COLO829 (cell line): Measurements from ENCODE around the gene PON2.

Experiments used
- DNase-seq: peaks from one replicate; pipeline ENCODE4 v3.0.0; 2012; ENCODE audit warnings: low spot score

PON2 gene

DNA sequence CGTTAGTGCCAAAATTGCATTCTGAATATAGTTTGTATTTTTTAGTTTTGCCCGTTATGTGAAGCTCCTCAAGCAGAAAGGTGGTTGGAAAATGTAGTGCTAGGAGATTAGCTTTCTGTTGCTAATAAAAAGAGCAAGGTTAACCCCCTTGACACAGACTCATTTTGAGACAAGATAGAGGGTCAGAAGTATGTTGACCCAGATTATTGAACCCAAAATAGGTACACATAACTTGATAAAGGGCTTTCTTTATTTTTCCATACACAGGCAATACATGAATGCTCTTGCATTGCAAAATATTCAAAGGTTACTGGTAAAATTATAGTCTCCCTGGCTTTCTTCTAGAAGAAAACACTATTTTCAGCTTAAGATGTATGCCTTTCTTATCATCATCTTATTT is 10.0 kb upstream of the PON2 start:
- no peak for DNase-seq

GRCh38 chr7:95441042-95441823 is 6.4 kb upstream of the PON2 start:
- DNase-seq, result no peak

GRCh38 chr7:95440394-95441038 is 5.7 kb upstream of the PON2 start:
- no peak for DNase-seq

- no peak for DNase-seq
Observed at GRCh38 chr7:95436407-95436806, 1.6 kb upstream of the PON2 start.

- DNase-seq, result no peak
Observed at GRCh38 chr7:95435422-95435780, 573 bp upstream of the PON2 start.

DNA sequence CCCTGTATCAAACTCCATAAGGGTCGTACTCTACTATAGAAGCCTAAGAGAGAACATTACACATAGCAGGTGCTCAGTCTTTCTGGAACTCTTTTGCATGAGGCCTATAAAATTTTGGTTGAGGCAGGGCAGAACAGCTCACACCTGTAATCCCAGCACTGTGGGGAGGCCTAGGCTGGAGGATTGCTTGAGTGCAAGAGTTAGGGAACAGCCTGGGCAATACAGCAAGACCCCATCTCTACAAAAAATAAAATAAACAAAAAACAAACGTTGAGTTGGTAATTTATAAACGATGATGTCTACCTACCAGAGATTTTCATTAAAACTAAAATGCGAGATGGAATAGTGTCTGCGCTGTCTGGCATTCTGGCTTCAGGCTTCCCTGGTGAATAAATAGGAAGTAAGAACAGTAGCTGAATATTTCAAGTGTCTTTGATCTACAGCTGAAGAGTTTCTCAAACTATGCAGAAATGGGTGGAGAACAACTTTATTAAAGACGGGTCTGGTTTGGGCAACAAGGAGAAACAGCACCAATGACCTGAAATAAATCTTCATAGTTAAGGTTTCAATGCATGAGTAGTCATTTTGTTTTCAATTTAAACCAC is 774 bp downstream of the PON2 start:
- peak; percentile 44 for DNase-seq

GRCh38 chr7:95433129-95433528 is 1.7 kb downstream of the PON2 start:
- no peak for DNase-seq

DNA sequence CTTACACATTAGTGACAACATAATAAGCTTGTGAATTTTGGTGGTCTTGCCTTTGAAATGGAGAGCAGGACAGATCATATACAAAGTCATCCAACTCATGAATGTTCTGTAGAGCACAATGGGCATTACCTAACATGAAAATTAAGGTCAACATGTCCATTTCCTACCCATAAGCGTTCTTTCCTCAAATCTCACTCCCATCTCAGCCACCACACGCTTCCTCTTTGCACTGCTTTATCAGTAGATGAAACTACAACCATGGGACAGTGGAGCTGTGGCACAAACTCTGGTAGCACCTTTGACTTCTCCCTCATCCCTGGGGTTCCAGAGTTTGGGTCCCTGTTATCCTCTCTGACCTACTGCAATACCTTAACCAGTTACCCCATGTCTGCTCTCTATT is 2.2 kb downstream of the PON2 start:
- no peak for DNase-seq

DNA sequence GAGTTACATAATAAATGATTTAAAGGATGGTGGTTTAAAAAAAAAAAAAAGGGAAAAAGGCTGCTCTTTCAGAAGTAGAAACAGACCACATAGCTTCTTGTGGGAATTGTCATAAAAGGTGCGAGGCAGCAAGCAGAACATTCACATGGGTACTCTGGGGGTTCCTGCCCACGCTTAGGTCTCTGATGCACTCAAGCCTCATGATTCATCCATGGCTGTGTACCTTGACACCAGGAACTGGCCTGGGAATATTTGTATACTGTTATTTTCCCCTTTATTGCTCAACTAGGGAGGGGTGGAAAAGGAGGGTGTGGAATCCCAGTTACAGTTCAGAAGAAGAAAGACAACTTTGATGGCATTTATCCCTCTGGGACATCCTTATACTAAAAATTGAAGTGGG is 4.0 kb downstream of the PON2 start:
- no peak for DNase-seq

- no peak for DNase-seq
Observed at GRCh38 chr7:95429241-95429990, 5.4 kb downstream of the PON2 start.

DNA sequence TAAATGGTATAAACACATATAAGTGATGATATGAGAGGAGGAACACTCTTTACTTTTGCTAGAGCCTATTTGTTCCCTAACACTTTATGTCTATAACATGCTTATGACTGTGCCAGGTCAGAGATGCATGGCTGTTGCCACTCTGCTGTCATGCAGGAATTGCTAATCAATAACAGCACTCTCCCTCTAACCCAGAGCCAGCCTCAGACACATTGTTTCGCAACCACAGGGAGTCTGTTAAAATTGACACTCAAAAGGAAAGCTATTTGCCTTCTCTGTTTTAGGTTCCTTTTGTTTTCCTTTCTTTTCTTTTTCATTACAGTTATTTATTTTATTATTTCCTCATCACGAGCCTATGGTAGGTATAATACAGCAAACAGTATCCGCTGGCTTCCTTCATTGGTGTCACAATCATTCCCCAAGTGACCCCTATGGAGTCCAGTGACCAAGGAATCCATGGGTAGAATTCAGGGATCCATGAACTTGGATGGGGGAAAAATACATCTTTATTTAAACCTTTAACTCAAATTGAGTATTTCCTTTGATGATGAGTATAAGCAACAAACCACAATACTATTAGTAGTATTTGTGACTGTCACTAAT is 6.8 kb downstream of the PON2 start:
- DNase-seq, result no peak

- DNase-seq, result no peak
Observed at GRCh38 chr7:95427166-95427565, 7.7 kb downstream of the PON2 start.

- DNase-seq, result no peak
Observed at GRCh38 chr7:95425694-95426093, 9.1 kb downstream of the PON2 start.

GRCh38 chr7:95424716-95425115 is 10.1 kb downstream of the PON2 start:
- DNase-seq, result no peak

DNA sequence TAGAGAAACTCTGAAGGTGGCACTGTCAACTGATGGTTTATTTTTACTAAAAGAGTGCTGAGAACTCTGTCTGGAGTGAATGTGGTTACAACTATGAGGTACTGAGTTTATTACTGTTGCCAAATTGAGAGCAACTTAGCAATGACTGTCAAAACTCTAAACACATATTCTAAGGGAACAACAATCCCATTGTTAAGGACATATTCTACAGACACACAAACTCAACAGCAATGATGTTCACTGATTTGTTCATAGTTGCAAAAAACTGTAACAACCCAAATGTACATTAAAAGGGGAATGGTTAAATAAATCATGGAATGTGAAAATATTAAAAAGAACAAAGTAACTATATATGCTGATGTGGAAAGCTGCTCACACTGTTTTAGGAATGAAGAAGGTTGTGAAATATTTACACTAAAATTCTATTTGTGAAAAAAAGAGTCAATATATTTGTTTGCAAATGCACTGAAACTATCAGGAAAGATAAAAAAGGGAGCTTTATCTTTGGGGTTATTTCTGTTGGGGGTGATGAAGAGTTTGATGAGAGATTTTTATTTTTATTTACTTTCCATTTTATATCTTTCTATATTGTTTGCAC is 12.9 kb downstream of the PON2 start:
- no peak for DNase-seq

GRCh38 chr7:95421000-95421846 is 13.6 kb downstream of the PON2 start:
- DNase-seq, result no peak

DNA sequence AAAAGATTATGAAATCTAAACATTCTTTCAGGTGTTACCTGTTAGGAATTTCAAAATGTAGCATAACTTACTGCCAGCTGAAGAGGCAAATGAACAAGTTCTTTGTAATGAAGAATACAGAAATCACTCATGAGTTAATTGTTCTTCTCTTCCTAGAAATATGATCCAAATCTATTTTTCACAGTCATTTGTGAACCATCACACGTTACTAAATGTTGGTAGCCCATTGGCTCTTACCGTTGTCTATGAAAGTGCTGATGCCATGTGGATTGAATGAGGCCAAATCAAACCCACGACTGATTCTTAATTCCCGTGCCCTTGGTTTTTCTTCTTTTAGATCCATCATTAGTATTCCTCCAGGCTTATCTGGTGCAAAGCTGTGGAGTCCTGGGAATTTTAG is 22.8 kb downstream of the PON2 start:
- no peak for DNase-seq

DNA sequence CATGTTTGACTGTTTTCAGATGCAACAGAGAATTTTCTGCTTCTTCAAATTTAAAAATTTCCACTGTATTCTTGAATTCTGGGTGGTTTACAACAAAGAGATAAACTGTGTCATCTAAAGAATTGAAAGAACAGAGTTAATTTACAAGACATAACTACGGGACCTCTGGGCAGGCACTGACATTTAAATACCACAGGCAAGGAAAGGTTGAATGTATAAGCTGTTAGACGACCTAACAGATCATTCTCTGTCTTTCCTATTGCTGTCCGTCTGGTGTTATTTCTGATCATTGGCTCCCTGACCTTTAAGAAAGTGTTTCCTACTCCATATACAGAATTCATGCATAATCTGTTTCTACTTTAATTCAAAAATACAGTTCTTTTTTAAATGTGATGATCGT is 23.2 kb downstream of the PON2 start:
- no peak for DNase-seq

DNA sequence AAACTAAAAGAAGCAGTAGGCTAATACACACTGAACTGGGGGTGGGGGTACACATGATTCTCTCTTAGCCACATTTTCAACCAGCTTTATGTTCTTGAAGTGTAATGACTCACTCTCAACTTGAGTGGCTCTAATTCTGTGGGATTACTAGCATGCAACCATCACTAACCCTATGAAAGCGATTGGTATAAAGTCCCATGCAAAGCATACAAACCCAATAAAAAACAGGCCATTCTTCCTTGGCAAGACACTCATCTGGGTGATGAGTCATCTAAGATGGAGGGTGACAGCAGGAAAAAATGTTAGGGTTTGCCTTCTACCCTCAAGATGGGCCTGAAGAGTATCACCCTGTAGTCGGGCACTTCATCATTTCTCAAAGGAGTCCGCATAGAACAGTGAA is 23.8 kb downstream of the PON2 start:
- peak; percentile 37 for DNase-seq

DNA sequence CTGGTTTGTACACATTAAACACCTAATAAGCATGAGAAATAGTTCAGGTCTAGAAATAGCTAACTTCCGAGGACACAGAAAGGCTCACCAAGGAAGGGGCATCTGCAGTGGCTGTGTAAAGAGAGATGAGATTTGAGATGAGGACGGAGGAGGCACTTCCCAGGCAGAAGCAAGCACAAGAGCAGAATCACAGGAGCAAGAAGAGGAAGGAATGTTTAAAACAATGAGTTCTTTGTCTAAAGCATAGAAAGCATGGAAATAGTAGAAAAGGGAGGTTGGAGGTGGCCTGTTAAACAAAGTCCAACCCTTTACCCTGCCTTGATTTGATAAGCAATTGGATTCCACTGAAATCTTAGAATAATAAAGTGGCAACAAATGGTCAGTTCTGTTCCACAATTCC is 27.1 kb downstream of the PON2 start:
- DNase-seq, result peak; percentile 91

GRCh38 chr7:95405800-95406199 is 29.0 kb downstream of the PON2 start:
- DNase-seq, result no peak
